H1 (cell line): Measurements from ENCODE around the gene SLC1A4. TPM values are rescaled to one million over a fixed set of nuclear protein-coding genes. Genes with fewer than 3 reads are reported as not detected.

Source experiments
- CHD1 ChIP-seq: IDR thresholded peaks from 2 replicates; pipeline ENCODE4 v1.6.1; 2012; ENCODE audit warnings: low read depth, low read length, improper control_type of control experiment
- CREB1 ChIP-seq: IDR thresholded peaks from 2 replicates; pipeline ENCODE4 v1.6.1; 2012; ENCODE audit warnings: inconsistent platforms
- EZH2 ChIP-seq: fragments of 200-600 bp; sonication (generic); IDR thresholded peaks from 2 replicates; pipeline ENCODE4 v1.7.1; 2012; ENCODE audit warnings: low read depth, mild to moderate bottlenecking, moderate library complexity, low read length, inconsistent platforms; ENCODE audit not compliant: severe bottlenecking
- RXRA ChIP-seq: IDR thresholded peaks from 2 replicates; pipeline ENCODE4 v1.6.1; 2011; ENCODE audit warnings: low read depth, mild to moderate bottlenecking, low read length, moderate library complexity; ENCODE audit not compliant: insufficient read depth
- SUZ12 ChIP-seq: fragments of 200-600 bp; sonication (generic); IDR thresholded peaks from 2 replicates; pipeline ENCODE4 v1.6.1; 2012; ENCODE audit warnings: mild to moderate bottlenecking, inconsistent platforms, low read length, moderate library complexity, mixed read lengths
- ZNF274 ChIP-seq: IDR thresholded peaks from 2 replicates; pipeline ENCODE4 v1.7.0; 2012; ENCODE audit warnings: low read length, borderline replicate concordance; ENCODE audit errors: extremely low read depth
- polyA plus RNA-seq, 7 experiments: library from polyadenylated mRNA; depleted of rRNA in 3 of 7; stranded (reverse) in 5 of 7; unstranded in 2 of 7; fragments of >200 nt in 5 of 7; fragments of 200-250 nt in 2 of 7; gene quantifications; 1 replicate in 5 of 7; 2 replicates in 1 of 7; 4 replicates in 1 of 7; pipeline versions ENCODE4 v1.2.1 to v1.2.3, GENCODE V29; 2011 to 2013; ENCODE audit warnings: missing spikeins in 2 of 7, mixed read lengths in 2 of 7
- total RNA-seq: library from RNA; stranded (reverse); fragmentation: NEBNext Ultra II Directional; extraction: Animal tissue kit (Norgen Biotek cat#: 25700); gene quantifications from 2 replicates; pipeline ENCODE4 v1.2.1, GENCODE V29; 2021
- TF ChIP-seq, protein P1 (sequence below): fragments of 300-600 bp; sonication (generic); IDR thresholded peaks from 2 replicates; pipeline ENCODE4 v1.7.1; 2012; ENCODE audit warnings: low read length, moderate library complexity, mild to moderate bottlenecking, inconsistent platforms; ENCODE audit not compliant: insufficient replicate concordance
- TF ChIP-seq, protein P2 (sequence below): IDR thresholded peaks from 2 replicates; pipeline ENCODE4 v1.6.1; 2011; ENCODE audit warnings: low read length, improper control_type of control experiment
- TF ChIP-seq, protein P3 (sequence below): IDR thresholded peaks from 2 replicates; pipeline ENCODE4 v1.6.1; 2012; ENCODE audit warnings: low read length, inconsistent platforms

The SLC1A4 gene
- total and polyA plus RNA-seq, 2 of the 8 experiments (the other 6 are each of a cell fraction or from before 2014, with no cell fraction given), result 0.44 to 0.86 TPM

DNA sequence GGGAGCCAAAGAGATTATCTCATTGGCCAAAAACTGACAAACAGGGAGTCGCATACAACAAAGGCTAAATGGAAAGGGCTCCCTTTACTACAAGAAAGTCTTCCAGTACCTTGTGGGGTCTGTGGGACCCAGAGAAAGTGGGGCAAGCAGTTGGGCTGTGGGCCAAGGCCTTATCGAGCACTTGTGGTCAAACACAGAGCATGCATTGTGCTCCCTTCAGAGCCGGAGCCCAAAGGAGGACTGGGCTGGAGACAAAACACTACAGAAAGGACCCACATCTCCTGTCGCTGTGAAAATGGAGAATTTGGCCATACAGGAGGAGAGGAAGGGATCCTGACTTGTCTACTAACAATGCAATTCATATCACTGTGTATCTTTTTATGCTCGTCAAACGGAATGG, 37.1 kb upstream of the SLC1A4 start (continued):
- TF ChIP-seq, protein P1, sequence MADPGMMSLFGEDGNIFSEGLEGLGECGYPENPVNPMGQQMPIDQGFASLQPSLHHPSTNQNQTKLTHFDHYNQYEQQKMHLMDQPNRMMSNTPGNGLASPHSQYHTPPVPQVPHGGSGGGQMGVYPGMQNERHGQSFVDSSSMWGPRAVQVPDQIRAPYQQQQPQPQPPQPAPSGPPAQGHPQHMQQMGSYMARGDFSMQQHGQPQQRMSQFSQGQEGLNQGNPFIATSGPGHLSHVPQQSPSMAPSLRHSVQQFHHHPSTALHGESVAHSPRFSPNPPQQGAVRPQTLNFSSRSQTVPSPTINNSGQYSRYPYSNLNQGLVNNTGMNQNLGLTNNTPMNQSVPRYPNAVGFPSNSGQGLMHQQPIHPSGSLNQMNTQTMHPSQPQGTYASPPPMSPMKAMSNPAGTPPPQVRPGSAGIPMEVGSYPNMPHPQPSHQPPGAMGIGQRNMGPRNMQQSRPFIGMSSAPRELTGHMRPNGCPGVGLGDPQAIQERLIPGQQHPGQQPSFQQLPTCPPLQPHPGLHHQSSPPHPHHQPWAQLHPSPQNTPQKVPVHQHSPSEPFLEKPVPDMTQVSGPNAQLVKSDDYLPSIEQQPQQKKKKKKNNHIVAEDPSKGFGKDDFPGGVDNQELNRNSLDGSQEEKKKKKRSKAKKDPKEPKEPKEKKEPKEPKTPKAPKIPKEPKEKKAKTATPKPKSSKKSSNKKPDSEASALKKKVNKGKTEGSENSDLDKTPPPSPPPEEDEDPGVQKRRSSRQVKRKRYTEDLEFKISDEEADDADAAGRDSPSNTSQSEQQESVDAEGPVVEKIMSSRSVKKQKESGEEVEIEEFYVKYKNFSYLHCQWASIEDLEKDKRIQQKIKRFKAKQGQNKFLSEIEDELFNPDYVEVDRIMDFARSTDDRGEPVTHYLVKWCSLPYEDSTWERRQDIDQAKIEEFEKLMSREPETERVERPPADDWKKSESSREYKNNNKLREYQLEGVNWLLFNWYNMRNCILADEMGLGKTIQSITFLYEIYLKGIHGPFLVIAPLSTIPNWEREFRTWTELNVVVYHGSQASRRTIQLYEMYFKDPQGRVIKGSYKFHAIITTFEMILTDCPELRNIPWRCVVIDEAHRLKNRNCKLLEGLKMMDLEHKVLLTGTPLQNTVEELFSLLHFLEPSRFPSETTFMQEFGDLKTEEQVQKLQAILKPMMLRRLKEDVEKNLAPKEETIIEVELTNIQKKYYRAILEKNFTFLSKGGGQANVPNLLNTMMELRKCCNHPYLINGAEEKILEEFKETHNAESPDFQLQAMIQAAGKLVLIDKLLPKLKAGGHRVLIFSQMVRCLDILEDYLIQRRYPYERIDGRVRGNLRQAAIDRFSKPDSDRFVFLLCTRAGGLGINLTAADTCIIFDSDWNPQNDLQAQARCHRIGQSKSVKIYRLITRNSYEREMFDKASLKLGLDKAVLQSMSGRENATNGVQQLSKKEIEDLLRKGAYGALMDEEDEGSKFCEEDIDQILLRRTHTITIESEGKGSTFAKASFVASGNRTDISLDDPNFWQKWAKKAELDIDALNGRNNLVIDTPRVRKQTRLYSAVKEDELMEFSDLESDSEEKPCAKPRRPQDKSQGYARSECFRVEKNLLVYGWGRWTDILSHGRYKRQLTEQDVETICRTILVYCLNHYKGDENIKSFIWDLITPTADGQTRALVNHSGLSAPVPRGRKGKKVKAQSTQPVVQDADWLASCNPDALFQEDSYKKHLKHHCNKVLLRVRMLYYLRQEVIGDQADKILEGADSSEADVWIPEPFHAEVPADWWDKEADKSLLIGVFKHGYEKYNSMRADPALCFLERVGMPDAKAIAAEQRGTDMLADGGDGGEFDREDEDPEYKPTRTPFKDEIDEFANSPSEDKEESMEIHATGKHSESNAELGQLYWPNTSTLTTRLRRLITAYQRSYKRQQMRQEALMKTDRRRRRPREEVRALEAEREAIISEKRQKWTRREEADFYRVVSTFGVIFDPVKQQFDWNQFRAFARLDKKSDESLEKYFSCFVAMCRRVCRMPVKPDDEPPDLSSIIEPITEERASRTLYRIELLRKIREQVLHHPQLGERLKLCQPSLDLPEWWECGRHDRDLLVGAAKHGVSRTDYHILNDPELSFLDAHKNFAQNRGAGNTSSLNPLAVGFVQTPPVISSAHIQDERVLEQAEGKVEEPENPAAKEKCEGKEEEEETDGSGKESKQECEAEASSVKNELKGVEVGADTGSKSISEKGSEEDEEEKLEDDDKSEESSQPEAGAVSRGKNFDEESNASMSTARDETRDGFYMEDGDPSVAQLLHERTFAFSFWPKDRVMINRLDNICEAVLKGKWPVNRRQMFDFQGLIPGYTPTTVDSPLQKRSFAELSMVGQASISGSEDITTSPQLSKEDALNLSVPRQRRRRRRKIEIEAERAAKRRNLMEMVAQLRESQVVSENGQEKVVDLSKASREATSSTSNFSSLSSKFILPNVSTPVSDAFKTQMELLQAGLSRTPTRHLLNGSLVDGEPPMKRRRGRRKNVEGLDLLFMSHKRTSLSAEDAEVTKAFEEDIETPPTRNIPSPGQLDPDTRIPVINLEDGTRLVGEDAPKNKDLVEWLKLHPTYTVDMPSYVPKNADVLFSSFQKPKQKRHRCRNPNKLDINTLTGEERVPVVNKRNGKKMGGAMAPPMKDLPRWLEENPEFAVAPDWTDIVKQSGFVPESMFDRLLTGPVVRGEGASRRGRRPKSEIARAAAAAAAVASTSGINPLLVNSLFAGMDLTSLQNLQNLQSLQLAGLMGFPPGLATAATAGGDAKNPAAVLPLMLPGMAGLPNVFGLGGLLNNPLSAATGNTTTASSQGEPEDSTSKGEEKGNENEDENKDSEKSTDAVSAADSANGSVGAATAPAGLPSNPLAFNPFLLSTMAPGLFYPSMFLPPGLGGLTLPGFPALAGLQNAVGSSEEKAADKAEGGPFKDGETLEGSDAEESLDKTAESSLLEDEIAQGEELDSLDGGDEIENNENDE, result no peak
- TF ChIP-seq, protein P2, sequence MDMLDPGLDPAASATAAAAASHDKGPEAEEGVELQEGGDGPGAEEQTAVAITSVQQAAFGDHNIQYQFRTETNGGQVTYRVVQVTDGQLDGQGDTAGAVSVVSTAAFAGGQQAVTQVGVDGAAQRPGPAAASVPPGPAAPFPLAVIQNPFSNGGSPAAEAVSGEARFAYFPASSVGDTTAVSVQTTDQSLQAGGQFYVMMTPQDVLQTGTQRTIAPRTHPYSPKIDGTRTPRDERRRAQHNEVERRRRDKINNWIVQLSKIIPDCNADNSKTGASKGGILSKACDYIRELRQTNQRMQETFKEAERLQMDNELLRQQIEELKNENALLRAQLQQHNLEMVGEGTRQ, result no peak
- TF ChIP-seq RXRA (no peak), SUZ12 (no peak), CREB1 (no peak), EZH2 (no peak), CHD1 (no peak), ZNF274 (no peak)
- TF ChIP-seq, protein P3, sequence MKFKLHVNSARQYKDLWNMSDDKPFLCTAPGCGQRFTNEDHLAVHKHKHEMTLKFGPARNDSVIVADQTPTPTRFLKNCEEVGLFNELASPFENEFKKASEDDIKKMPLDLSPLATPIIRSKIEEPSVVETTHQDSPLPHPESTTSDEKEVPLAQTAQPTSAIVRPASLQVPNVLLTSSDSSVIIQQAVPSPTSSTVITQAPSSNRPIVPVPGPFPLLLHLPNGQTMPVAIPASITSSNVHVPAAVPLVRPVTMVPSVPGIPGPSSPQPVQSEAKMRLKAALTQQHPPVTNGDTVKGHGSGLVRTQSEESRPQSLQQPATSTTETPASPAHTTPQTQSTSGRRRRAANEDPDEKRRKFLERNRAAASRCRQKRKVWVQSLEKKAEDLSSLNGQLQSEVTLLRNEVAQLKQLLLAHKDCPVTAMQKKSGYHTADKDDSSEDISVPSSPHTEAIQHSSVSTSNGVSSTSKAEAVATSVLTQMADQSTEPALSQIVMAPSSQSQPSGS, result no peak
